Activated gamma-delta T cell (primary cell): Measurements from ENCODE around the gene TMBIM1.
"Not testable (repeated sequence)": the region's sequence is repeated elsewhere in the genome, so short reads cannot be mapped to it uniquely, and the experiment has no call there.

ENCODE experiments used
- DNase-seq: peaks from one replicate; lab custom pipeline; 2025; lab: John Stamatoyannopoulos, UW

Gene TMBIM1

DNA sequence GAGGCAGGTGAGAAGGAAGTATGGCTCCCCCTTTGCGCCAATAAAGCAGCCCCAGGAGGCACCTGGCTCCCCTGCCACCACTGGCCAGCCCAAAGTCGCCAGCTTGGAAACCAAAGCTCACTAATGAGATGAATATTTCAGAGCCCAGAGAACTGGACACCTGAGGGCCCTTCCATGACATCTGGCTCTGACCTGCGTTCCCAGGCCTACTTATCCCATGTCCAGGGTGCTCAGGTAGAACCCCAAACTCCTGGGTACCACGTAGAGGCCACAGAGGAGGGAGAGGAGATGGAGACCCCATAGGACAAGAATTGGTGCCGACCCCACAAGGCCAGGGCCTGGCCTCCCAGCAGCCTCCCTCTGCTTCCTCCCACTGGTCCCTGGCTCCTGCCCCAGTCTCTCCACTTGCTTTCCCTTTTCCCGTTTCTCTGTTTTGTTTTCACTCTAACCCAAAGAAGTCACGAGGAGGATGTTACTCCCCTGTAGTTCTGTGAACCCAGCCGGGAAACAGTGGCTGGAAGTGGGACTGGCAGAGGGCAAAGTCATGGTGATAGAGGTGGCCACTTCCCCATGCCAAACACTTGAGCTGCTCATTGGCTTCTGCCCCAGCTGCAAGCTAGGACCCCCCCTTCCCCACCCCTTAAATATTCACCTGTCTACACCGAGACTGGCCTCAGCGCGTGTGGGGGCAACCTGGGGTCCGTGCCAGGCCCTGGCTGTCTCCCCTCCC lies 820 bp downstream of the TMBIM1 start:
- DNase-seq: no peak

- DNase-seq: no peak
Measured at GRCh38 chr2:218290316-218291261, 1.7 kb downstream of the TMBIM1 start.

DNA sequence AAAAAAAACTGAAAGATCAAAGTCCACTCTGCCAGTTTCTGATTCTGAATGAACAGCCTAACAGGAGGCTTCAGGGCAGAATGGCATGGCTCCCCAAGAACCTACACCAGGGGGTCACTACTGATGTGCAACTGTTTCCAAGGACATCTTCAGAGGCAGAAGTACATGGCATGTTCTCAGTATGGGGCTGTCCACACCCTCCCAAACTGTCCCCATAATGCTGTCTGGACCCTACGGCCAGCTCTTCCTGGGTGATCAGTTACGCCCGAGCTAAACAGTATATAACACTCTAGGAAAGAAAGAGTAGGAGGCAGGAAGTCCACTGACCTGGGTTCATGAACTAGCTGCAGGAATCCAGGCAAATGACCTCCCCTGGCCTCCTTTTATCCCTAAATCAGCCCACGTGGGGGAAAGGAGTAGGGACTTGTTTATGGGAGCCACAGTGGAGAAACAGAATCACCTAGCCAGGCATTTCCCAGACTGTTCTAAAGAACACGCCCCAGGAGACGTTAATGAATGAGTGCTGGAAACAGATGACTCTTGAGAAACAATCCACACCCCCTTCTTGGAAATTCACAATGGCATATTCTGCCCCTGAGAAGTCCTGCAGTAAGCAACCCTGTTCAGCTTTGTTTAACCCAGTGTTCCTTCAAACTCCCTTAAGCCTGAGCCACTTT lies 2.5 kb downstream of the TMBIM1 start:
- no peak for DNase-seq

GRCh38 chr2:218286570-218287459 lies 5.5 kb downstream of the TMBIM1 start:
- DNase-seq: no peak

DNA sequence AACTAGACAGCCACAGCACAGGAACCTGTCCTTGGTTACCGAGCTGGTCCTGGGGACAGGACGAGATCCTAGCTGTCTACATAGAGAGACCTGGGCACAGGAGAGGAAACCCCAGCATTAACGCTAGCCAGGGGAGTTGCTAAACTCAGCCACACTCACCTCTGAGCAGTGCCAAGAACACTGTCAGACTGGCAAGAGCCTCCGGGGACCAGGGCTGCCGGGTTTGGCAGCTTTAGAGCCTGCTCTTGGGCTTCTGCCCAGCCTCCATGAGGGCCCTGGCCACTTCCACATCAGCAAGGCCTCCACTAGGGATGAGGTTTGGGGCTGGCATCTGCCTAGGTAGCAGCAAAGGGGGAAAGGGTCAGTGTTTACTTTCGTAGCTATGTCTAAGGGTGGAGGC lies 6.7 kb downstream of the TMBIM1 start:
- no peak for DNase-seq

DNA sequence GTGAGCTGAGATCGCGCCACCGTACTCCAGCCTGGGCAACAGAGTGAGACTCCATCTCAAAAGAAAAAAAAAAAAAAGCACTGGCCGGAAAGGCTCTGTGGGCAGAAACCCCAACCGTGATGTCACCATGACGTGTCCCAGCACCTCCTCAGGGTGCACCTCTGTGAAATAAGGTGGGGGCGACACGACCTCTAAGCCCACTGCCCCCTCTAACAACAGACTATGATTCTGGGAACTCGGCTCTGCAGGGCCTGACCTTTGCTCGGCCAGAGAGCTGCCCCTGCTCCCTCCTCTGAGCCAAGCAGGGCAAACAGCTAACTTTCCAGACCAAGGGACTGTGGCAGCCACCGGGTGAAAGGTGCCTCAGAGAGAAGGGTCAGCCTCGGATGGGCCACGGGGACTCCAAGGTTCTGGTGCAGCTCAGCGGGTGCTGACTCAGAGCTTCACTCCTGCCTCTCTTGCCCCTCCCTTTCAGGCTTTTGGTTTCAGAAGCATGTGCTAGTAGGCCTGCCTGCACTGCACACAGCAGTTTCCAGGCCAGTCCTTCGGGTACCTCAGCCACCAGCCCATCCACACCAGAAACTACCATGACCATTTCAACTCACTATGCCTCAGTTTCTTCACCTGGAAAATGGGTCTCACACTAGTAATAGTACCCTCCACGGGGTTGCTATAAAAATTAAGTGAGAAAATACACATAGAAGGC lies 8.0 kb downstream of the TMBIM1 start:
- DNase-seq: peak; percentile 36

DNA sequence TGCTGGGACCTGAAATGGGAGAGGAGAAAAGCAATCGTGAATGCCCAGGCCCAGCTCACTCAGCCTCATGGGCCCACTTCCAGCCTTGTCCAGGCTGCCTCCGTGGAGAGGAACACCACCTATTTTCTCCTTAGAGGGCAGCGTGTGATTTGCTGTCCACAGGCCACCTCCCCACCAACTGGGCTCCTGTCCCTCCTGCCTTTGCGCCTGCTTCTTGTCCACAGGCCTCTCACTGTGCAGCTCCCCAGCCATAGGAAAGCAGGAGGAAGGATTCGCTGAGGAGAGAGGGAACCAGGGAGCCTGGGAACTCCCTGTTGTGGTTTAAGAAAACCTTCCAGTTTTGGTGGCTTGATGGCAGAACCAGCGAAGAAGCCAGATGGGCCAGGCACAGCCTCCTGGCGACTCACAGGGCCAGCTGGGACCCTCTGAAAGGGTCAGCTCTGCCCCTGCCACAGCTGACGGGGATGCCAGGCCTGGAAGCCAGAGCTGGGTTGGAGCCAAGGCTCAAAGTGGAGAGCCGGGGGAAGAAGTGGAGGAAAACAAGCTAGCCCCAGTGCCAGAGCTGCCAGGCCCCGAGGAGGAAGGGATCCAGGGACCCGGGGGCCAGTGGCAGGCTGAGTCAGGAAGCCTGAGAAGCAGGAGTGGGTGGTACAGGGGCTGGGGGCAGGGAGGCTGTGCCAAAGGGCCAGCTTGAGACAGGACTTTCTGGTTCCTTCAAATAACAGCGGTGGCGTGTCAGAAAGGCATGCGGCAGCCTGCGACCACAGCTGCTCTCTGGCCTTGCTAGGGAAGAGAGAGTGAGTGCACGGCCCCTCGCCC lies 9.9 kb downstream of the TMBIM1 start:
- DNase-seq: no peak

GRCh38 chr2:218281449-218281848 lies 10.9 kb downstream of the TMBIM1 start:
- DNase-seq: no peak

GRCh38 chr2:218280260-218280870 lies 11.9 kb downstream of the TMBIM1 start:
- DNase-seq: no peak

DNA sequence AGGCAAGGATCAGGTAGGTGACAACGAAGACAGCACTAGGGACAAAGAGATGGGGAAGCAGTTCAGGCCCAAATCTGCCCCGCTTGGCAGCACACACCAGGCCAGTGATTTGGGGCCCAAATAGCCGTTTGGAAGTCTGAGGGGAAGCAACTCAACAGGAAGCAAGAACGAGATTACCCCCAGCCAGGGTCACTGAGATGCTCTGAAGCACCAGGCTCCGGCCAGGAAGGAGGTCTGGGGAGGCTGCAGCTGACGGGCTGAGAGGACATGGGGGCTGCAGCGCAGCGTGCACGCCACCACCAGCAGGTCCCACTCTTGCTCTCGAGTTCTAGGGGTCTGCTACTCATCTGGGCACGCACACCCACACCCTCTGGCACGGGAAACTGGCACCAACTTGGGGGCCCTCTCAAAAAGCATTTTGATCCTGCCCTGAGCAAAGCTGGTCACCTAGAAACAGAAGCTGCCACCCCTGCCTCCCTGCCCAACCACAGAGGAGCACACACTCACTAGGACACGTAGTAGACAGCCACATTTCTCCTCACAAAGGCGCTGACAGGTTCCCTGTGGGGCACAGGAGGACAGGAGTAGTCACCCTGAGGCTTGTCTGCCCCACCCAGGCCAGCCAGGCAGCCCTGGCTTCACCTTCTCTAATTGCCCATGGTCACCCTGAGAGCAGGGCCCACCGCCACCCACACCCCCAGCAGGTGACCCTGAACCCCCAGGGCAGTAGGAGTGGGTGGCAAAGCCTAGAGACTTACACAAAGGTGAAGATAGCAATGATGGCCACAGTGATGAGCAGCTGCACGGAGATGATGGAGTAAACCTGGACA lies 13.6 kb downstream of the TMBIM1 start:
- DNase-seq: no peak

DNA sequence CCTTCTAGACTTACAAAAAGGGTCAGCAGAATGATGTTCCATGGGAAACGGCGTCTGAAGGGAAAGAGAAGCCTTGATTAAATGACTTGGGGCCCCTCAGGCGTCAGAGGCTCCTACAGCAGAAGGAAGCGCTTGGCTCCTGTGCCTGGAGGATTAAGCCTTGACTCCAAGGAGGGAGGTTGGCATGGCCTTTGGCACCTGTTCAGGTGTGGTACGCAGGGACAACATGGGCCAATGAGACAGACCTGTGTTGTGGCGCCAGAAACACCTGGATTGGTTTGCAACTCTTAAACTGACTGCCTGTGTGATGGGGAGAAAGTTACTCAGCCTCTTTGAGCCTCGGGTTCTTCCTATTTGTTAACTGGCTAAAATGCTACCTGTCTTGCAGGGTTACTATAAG lies 14.4 kb downstream of the TMBIM1 start:
- DNase-seq: no peak

DNA sequence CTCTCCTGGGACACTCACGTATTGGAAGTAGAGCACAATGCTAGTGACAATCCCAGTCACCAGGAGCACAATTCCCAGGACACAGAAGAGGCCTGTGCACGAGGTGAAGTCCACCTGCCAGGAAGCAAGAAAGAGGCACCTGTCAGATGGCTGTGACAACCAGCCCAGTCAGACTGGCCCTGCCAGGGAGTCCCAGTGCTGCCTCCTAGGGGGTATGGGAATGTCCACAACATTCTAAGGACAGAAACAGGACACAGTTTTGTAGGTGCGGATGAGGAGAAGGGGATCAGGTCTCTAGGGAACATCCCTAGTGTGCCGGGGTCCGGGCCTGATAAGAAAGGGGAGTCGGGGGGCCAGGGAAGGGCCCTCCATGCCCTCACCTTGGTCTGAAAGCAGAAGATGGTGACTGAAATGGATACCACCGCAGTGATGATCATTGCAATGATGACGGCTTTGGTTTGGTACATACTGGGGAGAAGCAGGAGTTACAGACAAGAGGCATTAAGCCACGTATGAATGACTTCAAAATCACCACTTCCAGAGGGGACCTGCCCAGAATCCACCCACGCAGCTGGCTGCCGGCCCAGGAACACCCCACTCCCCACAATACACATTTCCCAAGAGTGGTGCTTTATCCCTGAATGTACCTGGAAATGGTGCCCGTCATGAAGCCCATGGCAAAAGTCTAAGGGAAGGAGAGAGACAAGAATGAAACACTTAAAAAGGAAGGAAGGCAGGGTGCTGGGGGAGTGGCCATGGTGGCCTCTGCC lies 15.1 kb downstream of the TMBIM1 start:
- no peak for DNase-seq

DNA sequence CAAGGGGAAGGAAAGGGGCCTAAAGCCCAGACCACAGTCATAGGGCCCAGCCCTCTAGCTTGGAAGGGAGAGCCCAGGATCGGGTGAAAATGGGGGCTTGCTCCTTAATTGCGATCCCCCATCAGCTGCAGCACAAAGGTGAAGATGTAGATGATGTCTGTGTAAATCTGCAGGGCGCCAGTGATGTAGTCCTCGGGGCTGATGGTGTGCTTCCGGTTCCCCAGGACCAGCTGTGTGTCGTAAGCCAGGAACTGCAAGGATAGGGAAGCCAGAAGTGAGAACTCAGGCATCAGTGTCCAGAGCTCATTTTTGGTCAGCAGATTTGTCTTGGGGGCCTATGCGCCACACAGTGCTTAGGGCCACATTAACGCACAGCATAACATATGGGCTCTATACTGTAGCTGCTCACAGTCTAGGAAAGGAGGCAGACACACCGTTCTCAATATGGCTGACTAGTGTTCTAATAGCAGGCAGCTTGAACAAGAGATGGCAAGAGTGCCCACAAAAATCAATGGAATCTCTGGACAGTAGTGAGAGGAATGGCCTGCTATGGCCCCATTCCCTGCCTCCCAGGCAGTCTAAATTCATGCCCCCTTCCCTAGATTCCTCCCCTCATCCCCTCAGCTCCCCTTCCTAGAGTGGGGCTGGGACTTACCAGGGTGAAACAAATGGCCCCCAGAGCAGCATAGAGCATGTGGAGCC lies 16.8 kb downstream of the TMBIM1 start:
- DNase-seq: no peak

DNA sequence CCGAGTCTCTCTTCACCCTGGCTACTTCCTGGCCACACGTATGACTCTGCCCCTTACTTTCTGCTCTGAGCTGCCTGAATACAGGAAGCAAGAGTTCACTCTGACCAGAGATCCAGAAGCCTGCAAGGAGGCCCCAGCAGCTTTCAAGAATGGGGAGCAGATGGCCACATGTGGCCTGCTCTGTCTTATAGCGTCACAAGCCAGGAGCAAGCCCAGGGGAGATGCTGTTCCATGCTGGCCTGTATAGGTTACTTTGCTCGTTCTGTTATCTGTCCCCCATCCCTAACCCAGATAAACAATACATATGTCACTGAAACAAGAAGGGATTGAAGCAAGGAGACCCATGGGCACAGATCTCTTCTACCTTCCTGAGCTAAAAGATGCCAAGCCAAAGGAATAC lies 17.7 kb downstream of the TMBIM1 start:
- DNase-seq: no peak

DNA sequence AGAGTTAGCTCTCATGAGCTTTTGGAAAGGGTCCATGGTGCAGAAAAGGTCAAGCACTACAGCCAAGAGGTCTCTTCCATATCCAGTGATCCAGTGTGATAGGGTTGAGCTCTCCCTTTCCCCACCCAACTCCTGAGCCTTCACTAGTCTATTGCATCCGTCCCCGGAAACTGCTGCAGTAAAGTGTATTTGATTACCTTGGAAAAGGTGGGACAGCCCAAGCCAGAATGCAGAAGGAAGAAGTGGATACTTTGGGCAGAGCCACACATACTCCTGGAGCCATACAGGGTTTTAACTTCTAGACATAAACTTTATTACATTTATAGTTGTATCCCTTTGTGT lies 18.4 kb downstream of the TMBIM1 start:
- DNase-seq: no peak

- DNase-seq: not testable (repeated sequence)
Measured at GRCh38 chr2:218273214-218273907, 18.9 kb downstream of the TMBIM1 start.
